Measurements from ENCODE around the gene PLXNB3.
A peak's percentile ranks its signal among the peaks of the same experiment; 100 is the strongest.

Gene PLXNB3

GRCh38 chrX:153723351-153724251, 40.4 kb upstream of the PLXNB3 start:
- peak; percentile 36 for TF ChIP-seq CTCF (IDR thresholded peaks at IDR 0.05; ENCODE audit: low read length, missing control alignments)
- DNase-seq (ENCODE audit: low read depth), result peak; percentile 40
- H3K4me3 ChIP-seq (replicated peaks; ENCODE audit: low read depth, low read length), result peak overlapping the region; percentile 67

GRCh38 chrX:153724252-153725038, 39.6 kb upstream of the PLXNB3 start, which contains the start of the genes ABCD1 and BCAP31:
Gene ABCD1 (plus strand): TSS chrX:153724856. CDS start chrX:153725267, 411 bp downstream.
Gene BCAP31 (minus strand): TSS chrX:153724387. CDS start chrX:153723244, 1,143 bp downstream.
- DNase-seq (ENCODE audit: low read depth), result peak; percentile 86
- no peak for TF ChIP-seq CTCF (IDR thresholded peaks at IDR 0.05; ENCODE audit: low read length, missing control alignments)
- peak within 1 kb of the TSS; percentile 67 for H3K4me3 ChIP-seq (replicated peaks; ENCODE audit: low read depth, low read length)

GRCh38 chrX:153725039-153725831, 38.8 kb upstream of the PLXNB3 start:
- TF ChIP-seq CTCF (IDR thresholded peaks at IDR 0.05; ENCODE audit: low read length, missing control alignments), result no peak
- H3K4me3 ChIP-seq (replicated peaks; ENCODE audit: low read depth, low read length), result peak overlapping the region; percentile 46
- no peak for DNase-seq (ENCODE audit: low read depth)

- no peak for DNase-seq (ENCODE audit: low read depth)
- TF ChIP-seq CTCF (IDR thresholded peaks at IDR 0.05; ENCODE audit: low read length, missing control alignments), result no peak
- H3K4me3 ChIP-seq (replicated peaks; ENCODE audit: low read depth, low read length), result no peak overlapping the region
Measured at GRCh38 chrX:153725832-153726285, 38.2 kb upstream of the PLXNB3 start.

- TF ChIP-seq CTCF (IDR thresholded peaks at IDR 0.05; ENCODE audit: low read length, missing control alignments), result no peak
- peak; percentile 34 for DNase-seq (ENCODE audit: low read depth)
- H3K4me3 ChIP-seq (replicated peaks; ENCODE audit: low read depth, low read length), result peak overlapping the region; percentile 29
Measured at GRCh38 chrX:153726286-153727122, 37.5 kb upstream of the PLXNB3 start.
